NAMALWA (cell line): Measurements from ENCODE around the gene ALPG.
"Not testable (repeated sequence)": the region's sequence is repeated elsewhere in the genome, so short reads cannot be mapped to it uniquely, and the experiment has no call there.

Experiments used
- DNase-seq: peaks from one replicate; pipeline ENCODE4 v3.0.0-alpha.2; 2015; ENCODE audit warnings: low spot score

Gene ALPG

GRCh38 chr2:232441147-232441651 is 34.6 kb downstream of the ALPG start:
- no peak for DNase-seq

GRCh38 chr2:232441922-232442321 is 35.3 kb downstream of the ALPG start:
- DNase-seq = not testable (repeated sequence)

- DNase-seq = not testable (repeated sequence)
Measured at GRCh38 chr2:232442431-232442830, 35.8 kb downstream of the ALPG start.

GRCh38 chr2:232443047-232443446 is 36.4 kb downstream of the ALPG start:
- not testable (repeated sequence) for DNase-seq

GRCh38 chr2:232443669-232444408 is 37.2 kb downstream of the ALPG start:
- not testable (repeated sequence) for DNase-seq

- peak; percentile 90 for DNase-seq
Measured at GRCh38 chr2:232444409-232445148, 37.9 kb downstream of the ALPG start.

- not testable (repeated sequence) for DNase-seq
Measured at GRCh38 chr2:232445149-232445885, 38.7 kb downstream of the ALPG start.

GRCh38 chr2:232446266-232446777 is 39.7 kb downstream of the ALPG start:
- peak; percentile 28 for DNase-seq

GRCh38 chr2:232447091-232447620 is 40.5 kb downstream of the ALPG start:
- no peak for DNase-seq

- DNase-seq = no peak
Measured at GRCh38 chr2:232447638-232448303, 41.1 kb downstream of the ALPG start.

GRCh38 chr2:232448304-232448690 is 41.7 kb downstream of the ALPG start:
- no peak for DNase-seq

- DNase-seq = peak; percentile 55
Measured at GRCh38 chr2:232449964-232450363, 43.3 kb downstream of the ALPG start.

- DNase-seq = not testable (repeated sequence)
Measured at GRCh38 chr2:232451645-232452044, 45.0 kb downstream of the ALPG start.

- DNase-seq = no peak
Measured at GRCh38 chr2:232454630-232455029, 48.0 kb downstream of the ALPG start.

- no peak for DNase-seq
Measured at GRCh38 chr2:232455426-232456255, 49.0 kb downstream of the ALPG start, which contains the start of gene ALPI. TSS of gene ALPI (plus strand) at chr2:232456153. CDS start at chr2:232456200, 47 bp downstream.

- no peak for DNase-seq
Measured at GRCh38 chr2:232456296-232457120, 49.9 kb downstream of the ALPG start.

GRCh38 chr2:232457121-232458011 is 50.7 kb downstream of the ALPG start:
- no peak for DNase-seq

- DNase-seq = no peak
Measured at GRCh38 chr2:232458051-232458660, 51.5 kb downstream of the ALPG start.
